ENCODE data around the gene PRXL2C.
A peak's percentile ranks its signal among the peaks of the same experiment; 100 is the strongest.
"Not testable (repeated sequence)": the region's sequence is repeated elsewhere in the genome, so short reads cannot be mapped to it uniquely, and the experiment has no call there.

Gene PRXL2C

DNA sequence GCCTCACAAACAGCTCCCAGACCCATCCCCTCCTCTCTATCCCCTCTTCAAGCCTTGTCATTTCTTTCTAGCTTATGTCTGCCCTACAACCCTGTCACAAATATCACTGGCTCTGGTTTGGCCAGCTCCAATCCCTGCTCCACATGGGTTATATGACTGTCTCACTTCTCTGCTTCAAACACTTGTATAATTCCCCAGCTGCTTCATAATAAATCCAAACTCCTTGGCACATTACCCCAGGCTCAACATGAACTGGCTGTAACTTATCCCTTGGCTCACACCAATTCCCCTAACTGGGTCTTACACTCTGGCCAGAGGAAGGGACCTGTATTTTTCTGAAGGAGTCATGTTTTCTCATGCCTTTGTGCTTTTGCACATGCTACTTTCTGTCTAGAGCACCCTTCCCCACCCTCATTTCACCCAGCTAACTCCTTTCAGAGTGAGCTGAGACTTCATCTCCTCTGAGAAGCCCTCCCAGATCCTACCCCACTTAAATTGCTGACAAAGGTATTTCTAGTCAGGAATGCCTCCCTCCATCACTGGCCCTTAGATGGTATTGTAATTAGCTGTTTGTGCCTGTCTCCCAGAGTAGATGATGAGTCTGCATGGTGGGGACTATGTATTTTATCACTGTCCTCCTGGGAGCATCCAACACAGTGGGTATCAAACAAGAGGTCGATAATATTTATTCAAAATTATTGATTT is 5.3 kb downstream of the PRXL2C start:
- no peak for DNase-seq

DNA sequence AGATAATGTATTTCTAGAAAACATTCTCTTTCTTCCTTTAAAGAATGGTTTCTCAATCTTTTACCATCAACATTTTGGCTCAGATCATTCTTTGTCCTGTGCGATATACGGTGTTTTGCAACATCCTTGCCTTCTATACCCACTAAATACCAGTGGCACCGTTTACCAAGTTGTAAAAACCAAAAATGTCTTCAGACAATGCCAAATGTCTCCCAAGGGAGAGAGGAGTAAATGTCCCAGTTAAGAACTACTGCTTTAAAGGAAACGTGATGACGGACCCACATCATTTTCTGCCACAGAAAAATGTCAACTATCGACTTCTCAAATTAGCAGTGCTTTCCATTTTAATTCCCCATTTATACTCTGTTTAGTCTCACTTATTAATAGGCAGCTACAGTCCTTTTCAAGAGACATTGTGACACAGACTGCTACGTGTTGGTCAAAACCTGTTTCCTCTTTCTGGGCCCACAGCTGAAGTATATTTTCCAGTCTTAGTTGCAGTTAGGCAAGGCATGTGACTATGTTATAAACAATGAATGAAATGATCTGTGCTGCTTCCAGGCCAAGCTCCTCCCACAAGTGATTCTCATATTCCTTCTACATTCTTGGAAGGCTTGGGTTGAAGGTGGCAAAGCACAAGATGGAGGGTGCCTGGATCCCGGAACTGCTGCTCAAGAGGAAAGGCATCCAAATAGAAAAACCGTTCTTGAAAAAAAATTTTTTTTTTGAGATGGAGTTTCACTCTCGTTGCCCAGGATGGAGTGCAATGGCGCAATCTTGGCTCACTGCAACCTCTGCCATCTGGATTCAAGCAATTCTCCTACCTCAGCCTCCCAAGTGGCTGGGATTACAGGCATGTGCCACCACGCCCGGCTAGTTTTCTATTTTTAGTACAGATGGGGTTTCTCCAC is 8.8 kb downstream of the PRXL2C start:
- DNase-seq: no peak

- DNase-seq: no peak
These were observed 11.0 kb downstream of the PRXL2C start for GRCh38 chr9:96644137-96644536.

- DNase-seq: no peak
These were observed 13.6 kb downstream of the PRXL2C start for GRCh38 chr9:96641514-96641913.

DNA sequence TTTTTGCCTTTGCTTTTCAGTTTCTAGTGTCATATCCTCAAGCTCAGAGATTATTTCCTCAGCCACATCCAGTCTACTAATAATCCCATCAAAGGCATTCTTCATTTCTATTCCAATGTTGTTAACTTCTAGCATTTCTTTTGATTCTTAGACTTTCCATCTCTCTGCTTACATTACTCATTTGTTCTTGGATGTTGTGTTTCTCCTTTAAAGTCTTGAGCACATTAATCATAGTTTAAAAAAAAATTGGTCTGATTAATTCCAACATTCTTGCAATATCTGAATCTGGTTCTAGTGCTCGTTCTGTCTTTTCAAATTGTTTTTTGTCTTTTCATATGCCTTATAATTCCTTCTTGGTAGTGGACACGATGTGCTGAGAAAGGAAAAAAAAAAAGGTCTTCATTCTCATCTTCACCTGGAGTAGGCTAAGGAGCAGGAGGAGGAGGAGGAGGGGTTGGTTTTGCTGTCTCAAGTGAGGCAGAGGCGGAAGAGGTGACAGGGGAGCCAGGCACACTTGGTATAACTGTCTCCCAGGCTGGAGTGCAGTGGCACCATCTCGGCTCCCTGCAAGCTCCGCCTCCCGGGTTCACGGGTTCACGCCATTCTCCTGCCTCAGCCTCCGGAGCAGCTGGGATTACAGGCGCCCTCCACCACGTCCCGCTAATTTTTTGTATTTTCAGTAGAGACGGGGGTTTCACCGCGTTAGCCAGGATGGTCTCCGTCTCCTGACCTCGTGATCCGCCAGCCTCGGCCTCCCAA is 16.3 kb downstream of the PRXL2C start:
- no peak for DNase-seq

- no peak for DNase-seq
These were observed 18.7 kb downstream of the PRXL2C start for GRCh38 chr9:96636368-96636767.

GRCh38 chr9:96633579-96633978 is 21.5 kb downstream of the PRXL2C start:
- not testable (repeated sequence) for DNase-seq

GRCh38 chr9:96626912-96627311 is 28.2 kb downstream of the PRXL2C start:
- no peak for DNase-seq

DNA sequence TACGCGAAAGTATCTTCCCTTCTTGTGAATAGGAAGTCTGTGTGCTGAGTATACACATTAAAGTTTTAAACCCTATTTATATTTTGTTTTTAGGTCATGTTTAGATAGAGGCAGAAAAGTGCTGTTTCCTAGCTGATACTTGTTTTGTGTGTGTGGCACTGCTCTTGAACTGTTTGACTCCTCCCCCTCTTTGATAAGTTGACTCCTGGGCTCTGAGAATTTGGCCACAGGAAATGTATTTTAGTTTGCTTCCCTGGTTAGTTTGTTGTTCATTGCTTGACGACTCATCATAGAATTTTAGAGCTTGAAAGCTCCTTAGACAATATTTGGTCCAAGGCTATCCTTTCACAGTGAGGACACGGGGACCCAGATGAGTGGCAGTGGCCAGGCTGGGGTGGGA is 33.5 kb downstream of the PRXL2C start:
- no peak for DNase-seq

GRCh38 chr9:96620832-96621269 is 34.3 kb downstream of the PRXL2C start:
- DNase-seq: no peak

DNA sequence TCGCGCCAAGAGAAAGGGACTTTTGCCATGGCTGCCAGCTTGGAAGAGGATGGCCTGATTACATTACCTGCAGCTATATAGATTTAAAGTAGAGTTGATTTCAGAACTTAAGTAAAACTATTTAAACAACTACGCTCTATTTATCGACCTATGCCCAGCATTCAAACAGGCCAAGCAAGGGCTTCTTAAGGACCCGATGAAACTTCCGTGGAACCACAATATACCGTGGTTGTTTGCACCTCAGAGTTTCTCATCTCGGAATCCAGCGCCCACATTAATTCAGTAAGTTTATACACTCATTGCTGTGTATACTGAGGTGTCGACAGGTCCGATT is 35.0 kb downstream of the PRXL2C start:
- no peak for DNase-seq

- DNase-seq: peak; percentile 20 to 79 (median 56)
These were observed 35.5 kb downstream of the PRXL2C start, which contains the start of gene CDC14B for GRCh38 chr9:96619491-96620180. Gene CDC14B, minus strand, starts transcription at chr9:96619843. Its CDS starts 465 bp downstream, at chr9:96619378.

GRCh38 chr9:96619124-96619465 is 36.0 kb downstream of the PRXL2C start:
- DNase-seq: no peak

DNA sequence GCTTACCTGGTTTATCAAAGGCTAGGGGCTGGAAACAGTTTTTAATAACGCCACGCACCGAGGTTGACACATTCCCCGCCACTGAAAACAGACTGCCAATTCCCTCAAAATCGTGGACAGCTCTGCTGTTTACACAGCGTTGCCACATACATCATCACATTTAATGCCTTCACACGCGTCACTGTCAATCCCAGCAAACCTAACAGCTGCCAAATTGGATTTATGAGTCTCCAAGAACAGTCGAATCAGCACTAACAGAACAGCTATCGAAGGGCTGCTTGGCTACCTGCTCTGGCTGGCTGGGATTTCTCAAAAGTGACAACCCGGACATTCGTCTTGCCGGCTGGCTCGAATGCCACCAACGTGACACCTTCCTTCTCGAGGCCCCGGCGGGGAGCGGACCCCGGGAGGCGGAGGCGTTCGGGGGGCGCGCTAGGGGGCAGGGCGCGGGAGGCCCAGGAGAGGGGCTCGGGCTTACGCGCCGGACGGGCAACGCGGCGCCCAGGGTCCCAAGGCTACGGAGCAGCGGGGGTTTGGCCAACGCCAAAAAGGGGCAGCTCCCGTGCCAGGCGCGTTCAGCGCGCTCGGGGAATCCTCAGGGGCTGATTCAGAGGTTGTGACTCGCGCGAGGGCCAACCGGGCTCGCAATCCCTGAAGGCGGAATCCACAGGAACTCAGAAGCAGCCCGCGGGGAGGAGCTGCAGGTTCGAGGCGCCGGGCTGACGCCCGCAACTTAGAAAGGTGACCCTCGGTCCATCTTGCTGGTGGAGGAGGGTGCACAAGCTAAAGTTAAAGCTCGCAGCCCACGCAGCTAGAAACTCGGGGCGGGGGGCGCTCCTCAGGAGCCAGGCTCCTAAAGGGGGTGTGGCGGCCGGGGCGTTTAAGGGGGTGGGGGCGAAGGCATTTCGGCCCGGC is 36.7 kb downstream of the PRXL2C start:
- peak in 2 of 5 donors; percentile 3 to 15 for DNase-seq

- no peak for DNase-seq
These were observed 37.5 kb downstream of the PRXL2C start for GRCh38 chr9:96617439-96618185.

DNA sequence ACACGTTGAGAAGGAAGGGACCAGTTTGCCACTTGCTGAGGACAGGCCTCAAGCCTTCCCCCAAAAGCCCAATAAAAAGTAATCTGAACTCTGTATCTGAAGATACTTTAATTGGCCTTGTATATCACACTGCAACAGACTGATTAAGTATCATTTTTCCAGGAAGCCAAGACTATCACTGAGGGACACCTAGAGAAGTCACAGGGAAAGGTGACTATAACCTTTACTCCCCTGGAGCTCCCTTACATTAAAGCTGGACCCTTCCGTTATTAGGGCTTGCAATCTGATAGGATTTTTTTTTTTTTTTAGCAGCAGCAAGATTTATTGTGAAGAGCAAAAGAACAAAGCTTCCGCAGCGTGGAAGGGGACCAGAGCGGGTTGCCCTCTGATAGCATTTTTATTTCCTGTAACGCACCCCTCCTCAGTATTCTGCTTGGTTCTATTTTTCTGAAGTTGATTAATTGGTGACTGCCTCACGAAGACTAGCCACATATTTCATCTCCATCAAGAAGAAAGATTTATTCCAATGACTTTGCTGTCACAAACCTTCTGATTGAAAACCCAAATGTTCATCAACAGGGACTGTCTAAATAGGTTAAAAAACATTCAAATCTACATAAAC is 38.2 kb downstream of the PRXL2C start:
- DNase-seq: no peak

DNA sequence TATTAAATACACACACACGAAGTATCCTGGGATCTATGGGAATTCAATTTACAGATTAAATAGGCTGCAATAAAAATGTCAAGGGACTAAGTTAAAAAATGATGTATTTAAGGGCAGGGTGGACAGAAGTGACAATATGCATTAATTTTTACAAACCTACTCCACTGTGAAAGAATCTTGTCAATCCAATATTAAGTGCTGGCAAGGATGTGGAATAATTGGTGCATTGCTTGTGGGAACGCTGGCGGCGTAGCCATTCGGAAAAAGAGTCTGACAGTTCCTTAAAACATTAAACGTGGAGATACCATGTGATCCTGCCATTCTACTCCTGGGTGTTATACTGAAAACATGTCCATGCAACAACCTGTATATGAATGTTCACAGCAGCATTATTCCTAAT is 39.7 kb downstream of the PRXL2C start:
- DNase-seq: no peak

- DNase-seq: not testable (repeated sequence)
These were observed 40.5 kb downstream of the PRXL2C start for GRCh38 chr9:96614664-96615063.

DNA sequence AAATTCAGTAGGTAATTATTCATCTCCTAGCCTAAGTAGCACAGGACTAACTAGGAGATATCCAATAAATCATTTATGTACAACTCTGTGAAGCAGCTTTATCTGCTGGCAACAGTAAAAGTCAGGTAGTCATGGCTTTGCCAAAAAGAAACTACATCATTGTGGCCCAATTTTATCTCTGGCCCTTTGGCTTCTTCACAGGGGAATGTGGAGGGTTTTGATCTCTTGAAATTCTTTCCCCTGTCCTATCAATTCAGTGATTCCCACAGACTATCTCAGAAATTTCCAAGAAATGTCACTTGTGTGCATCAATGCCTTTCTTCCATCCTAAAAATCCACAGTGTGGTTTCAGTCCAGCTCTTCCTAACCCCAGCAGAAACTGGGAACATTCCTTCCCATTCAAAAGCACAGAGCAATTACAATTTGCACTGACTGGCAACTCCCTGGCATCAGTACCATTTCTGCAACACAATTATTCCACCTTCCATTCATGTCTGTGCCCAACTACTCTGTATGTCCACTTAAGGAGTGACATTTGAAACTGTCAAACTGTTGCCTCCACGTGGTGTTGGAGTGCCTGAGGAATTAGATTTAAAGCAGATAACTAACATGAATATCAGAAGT is 42.0 kb downstream of the PRXL2C start:
- no peak for DNase-seq

Measured in T-helper 1 cell (primary cell).